HG03135 (cell line): Measurements from ENCODE around the gene AASS.

ENCODE experiments used
- ATAC-seq: cut with Tn5 transposase; IDR thresholded peaks from one replicate; pipeline ENCODE4 v1.9.1; 2021; ENCODE audit warnings: mild to moderate bottlenecking, moderate library complexity; ENCODE audit not compliant: unreplicated experiment

The AASS gene

DNA sequence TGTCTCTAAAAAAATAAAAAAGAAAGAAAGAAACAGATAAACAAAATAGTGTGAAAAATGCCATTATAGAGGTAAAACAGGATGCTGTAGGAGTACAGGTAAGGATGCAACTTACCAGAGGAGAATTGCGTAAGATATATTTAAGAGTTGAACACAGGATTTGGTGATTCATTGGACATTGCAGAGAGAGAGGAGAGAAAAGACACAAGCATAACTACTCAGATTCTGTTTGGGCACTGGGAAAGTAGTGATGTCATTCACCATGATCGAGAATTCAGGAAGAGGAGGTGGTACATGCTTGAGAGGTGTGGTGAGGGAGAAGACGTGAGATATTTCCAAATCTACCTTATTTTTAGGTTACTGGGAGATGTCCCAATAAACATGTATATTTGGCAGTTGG lies 97.6 kb downstream of the AASS start:
- ATAC-seq, result no peak

DNA sequence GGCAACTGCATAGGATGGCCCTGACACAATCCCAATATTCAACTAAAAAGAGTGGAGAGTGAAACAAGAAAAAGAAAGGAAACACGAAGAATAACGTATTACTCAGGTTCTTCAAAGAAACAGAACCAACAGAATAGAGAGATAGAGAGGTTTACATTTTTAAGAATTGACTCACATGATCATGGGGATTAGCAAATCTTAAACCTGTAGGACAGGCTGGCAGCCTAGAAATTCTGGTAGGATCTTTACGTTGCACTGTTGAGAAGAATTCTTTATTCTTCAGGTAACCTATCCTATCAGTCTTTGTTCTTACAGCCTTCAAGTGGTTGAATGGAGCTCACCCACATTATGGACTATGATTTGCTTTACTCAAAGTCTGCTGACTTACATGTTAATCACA lies 103.9 kb downstream of the AASS start:
- no peak for ATAC-seq

DNA sequence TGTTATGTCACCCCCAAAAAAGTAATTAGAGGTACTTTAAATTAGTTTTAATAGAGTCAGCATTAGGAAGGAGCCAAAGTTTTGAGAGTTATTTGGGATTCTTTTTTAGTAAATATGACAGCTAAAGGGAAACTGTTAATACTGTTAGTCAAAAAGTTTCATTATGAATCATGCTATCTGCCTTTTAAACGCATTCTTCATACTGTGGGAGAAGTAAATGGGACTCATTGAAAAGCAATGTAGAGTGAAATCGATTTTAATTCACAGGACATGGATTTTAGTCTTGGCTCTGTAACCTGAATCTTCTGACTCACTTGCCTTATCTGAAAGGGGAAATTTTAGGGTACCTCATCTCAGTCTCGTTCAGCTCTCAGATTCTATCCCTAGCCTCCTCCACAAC lies 105.1 kb downstream of the AASS start:
- ATAC-seq, result no peak

DNA sequence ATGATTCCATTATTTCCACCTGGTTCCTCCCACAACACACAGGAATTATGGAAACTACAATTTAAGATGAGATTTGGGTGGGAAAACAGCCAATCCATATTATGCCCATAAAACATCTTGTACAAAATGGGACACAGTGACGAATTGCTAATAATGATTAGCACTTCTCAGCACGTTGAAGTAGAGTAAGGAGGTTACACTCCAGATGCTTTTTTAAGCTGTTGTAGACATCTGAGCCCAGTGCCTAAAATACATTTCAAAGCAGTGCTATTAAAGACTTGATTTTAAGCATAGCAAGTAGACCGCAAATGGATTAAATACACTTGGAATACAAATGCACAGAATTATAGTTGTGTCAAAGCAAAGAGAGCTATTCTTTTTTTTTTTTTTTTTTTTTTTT lies 105.9 kb downstream of the AASS start:
- ATAC-seq, result no peak

DNA sequence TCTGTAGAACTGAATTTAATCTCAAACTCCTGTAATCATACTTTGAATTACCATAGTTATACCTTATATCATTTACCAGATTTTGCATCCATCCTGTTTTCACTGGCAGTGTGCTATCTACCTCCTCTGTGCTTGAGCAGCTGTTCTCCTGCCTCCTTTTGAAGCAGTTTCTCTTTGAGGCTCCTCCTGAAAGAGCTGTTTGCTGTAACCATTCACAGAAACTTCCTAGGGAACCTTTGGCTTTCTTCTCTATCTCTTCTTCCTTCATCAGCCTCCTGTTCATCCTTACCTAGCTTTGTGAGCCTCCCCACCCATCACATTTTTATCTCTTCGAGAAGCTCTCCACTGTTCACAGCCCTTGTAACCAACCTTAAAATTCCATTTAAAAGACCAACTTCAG lies 108.2 kb downstream of the AASS start:
- no peak for ATAC-seq

DNA sequence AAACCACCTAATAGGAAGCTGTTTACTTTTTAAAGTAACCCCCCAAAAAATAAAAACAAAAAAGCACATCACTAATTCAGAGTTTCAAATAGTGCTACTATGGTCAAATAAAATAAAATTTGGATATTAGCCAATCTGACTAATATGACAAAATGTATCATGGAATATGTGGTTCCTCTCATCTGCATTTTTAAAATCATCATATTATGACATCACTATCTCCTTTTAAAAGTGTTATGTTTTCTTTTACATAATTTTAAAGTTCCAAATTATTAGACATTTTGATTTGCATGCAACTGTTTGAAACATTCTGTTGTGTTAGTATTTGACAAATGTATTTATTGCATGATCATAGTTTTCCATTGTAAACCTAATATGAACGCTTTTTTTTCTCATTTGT lies 110.4 kb downstream of the AASS start:
- no peak for ATAC-seq

DNA sequence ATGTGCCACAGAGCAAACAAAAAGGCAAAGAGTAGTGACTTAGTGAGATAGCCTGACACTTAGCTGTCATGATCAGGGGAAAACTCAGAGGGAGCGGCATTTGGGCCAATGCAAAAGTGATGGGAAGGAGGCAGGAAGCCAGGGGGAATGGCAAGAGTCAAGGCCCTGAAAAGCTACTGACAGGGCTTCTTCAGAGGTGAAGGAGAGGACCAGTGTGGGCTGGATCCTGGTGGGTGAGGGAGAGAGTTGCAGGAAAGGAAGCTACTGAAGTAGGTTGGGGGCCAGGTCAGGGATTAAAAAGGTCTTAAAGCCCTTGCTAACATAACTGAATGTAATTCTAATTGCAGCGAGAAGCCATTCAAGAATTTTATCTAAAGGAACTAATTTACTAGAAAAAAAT lies 117.0 kb downstream of the AASS start:
- no peak for ATAC-seq
